GM12875 (cell line): ENCODE results near the gene SSC5D.
A peak's percentile ranks its signal among the peaks of the same experiment; 100 is the strongest.

Experiments
- H3K4me3 ChIP-seq: one replicate; pipeline ENCODE4 v1.5.1; 2011; ENCODE audit warnings: low read depth, low read length, control low read depth
- CTCF ChIP-seq: IDR thresholded peaks from 2 replicates; pipeline ENCODE4 v1.5.1; 2011; ENCODE audit warnings: low read depth, mild to moderate bottlenecking, control low read depth, inconsistent platforms, low read length, moderate library complexity, borderline replicate concordance; ENCODE audit not compliant: insufficient read depth

Gene SSC5D

GRCh38 chr19:55451163-55451964 is 36.9 kb upstream of the SSC5D start:
- no peak for TF ChIP-seq CTCF
- no peak overlapping the region for H3K4me3 ChIP-seq

GRCh38 chr19:55451965-55452748 is 36.1 kb upstream of the SSC5D start:
- no peak for TF ChIP-seq CTCF
- no peak overlapping the region for H3K4me3 ChIP-seq

- TF ChIP-seq CTCF: no peak
- H3K4me3 ChIP-seq: no peak overlapping the region
These were observed 35.4 kb upstream of the SSC5D start for GRCh38 chr19:55452749-55453346.

GRCh38 chr19:55453511-55454260 is 34.5 kb upstream of the SSC5D start:
- no peak overlapping the region for H3K4me3 ChIP-seq

GRCh38 chr19:55454787-55455243 is 33.4 kb upstream of the SSC5D start:
- H3K4me3 ChIP-seq: no peak overlapping the region
- peak; percentile 76 for TF ChIP-seq CTCF

More at GRCh38 chr19:55453511-55454260, 34.5 kb upstream of the SSC5D start:
- TF ChIP-seq CTCF: no peak

GRCh38 chr19:55455576-55456235 is 32.5 kb upstream of the SSC5D start:
- no peak overlapping the region for H3K4me3 ChIP-seq
- TF ChIP-seq CTCF: no peak
